Lung (tissue), 12 donors: Measurements from ENCODE around the gene HNMT. TPM values are rescaled to one million over a fixed set of nuclear protein-coding genes. Genes with fewer than 3 reads are reported as not detected.

ENCODE experiments used
- ATAC-seq: fragments of 200-7000 bp; cut with Tn5 transposase; one replicate; pipeline ENCODE4 v1.9.1; 2020; ENCODE audit warnings: moderate number of reproducible peaks; ENCODE audit not compliant: insufficient read depth, low FRiP score
- DNase-seq, 3 donors: peaks; one replicate each; pipeline ENCODE4 v3.0.0-alpha.2; 2013 to 2017
- H3K27ac ChIP-seq, 2 donors: one replicate each; pipeline ENCODE4 v1.5.1; 2013; ENCODE audit warnings: mild to moderate bottlenecking in 2 of 2, moderate library complexity in 2 of 2, control low read depth in 1 of 2, inconsistent platforms in 1 of 2, low read depth in 1 of 2, low read length in 1 of 2
- H3K27me3 ChIP-seq, 3 donors: one replicate each; pipeline ENCODE4 v1.5.1; 2013; ENCODE audit warnings: low read length in 2 of 3; ENCODE audit not compliant: control insufficient read depth in 3 of 3, insufficient read depth in 3 of 3
- H3K36me3 ChIP-seq, 4 donors: one replicate each; pipeline ENCODE4 v1.5.1; 2013; ENCODE audit warnings: low read length in 4 of 4, mild to moderate bottlenecking in 1 of 4, moderate library complexity in 1 of 4; ENCODE audit not compliant: control insufficient read depth in 4 of 4, insufficient read depth in 4 of 4
- H3K4me1 ChIP-seq, 5 donors: one replicate each; pipeline ENCODE4 v1.5.1; 2013; ENCODE audit warnings: low read length in 5 of 5, mild to moderate bottlenecking in 2 of 5, moderate library complexity in 1 of 5; ENCODE audit not compliant: control insufficient read depth in 5 of 5, insufficient read depth in 5 of 5
- H3K4me3 ChIP-seq: one replicate; pipeline ENCODE4 v1.5.1; 2013; ENCODE audit warnings: mild to moderate bottlenecking, control low read depth, moderate library complexity
- H3K9ac ChIP-seq, 2 donors: one replicate each; pipeline ENCODE4 v1.5.1; 2013; ENCODE audit warnings: low read length in 2 of 2, control low read depth in 1 of 2; ENCODE audit not compliant: insufficient read depth in 1 of 2
- H3K9me3 ChIP-seq, 4 donors: one replicate each; pipeline ENCODE4 v1.5.1; 2013; ENCODE audit warnings: low read length in 3 of 4, mild to moderate bottlenecking in 1 of 4, moderate library complexity in 1 of 4; ENCODE audit not compliant: control insufficient read depth in 4 of 4, insufficient read depth in 3 of 4
- WGBS, 2 donors: extraction: QIAGEN DNeasy Blood & Tissue Kit; methylation state at CpG; one replicate each; pipeline ENCODE4 v1.1.7; 2013; 5-methylcytosine and 5-hydroxymethylcytosine counted together
- polyA plus RNA-seq, 2 donors: library from polyadenylated mRNA; stranded (reverse); fragments of 200-250 nt; gene quantifications; one replicate each; pipeline ENCODE4 v1.2.1, GENCODE V29; 2013
- total RNA-seq, 2 donors: library from RNA; depleted of rRNA in 1 of 2; stranded (reverse); fragments of >200 nt in 1 of 2; gene quantifications; one replicate each; pipeline ENCODE4 v1.2.1, GENCODE V29; 2014 to 2021
- TF ChIP-seq, protein P1 (sequence below): IDR thresholded peaks from 2 replicates; pipeline ENCODE4 v1.5.1; 2012; ENCODE audit warnings: mild to moderate bottlenecking; ENCODE audit errors: control extremely low read depth, extremely low read depth
- donor health status: control.
- donor health status: control.
- donor health status: Bipolar disorder and iron deficiency.
- donor health status: healthy.
- donor health status: DM: yes; HTN: yes; CAD: no.

HNMT gene
- total and polyA plus RNA-seq, 4 donors: 45.9 to 135 (median 77.0) TPM

DNA sequence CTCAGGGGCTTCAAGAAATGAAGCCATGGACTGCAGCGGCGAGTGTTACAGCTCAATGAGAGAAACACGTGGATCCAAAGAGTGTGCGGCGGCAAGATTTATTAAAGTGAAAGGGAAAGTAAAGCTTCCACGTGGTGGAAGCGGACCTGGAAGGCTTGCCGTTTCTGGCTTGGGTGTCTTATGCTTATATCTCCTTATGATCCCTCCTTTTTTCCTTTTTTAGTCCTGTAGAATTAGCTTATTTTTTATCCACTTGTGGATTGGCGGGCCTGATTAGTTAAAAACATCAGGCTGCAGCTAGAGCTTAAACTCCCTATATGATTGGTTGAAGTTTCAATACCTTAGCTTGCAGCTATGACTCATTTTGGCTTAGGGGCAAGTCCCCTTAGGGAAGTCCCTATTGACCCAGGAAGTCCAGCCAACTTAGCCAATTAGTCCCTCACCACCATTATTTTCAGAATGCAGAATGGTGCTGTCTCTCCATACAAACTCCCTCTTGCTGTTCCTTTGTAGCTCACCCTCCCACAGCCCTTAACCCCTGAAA is 11.6 kb upstream of the HNMT start:
- WGBS, 2 donors: 91 to 95% methylated on average over 9 of the region's 9 CpGs
- Histone ChIP-seq H3K4me1 (no peaks in the 10 kb centered on the region), H3K36me3 (no peaks in the 10 kb centered on the region), H3K4me3 (no peak overlapping the region), H3K9ac (no peak overlapping the region), H3K27me3 (no peaks in the 10 kb centered on the region), H3K9me3 (no peaks in the 10 kb centered on the region), H3K27ac (no peak overlapping the region)
- peak in 1 of 3 donors; percentile 13 for DNase-seq
- TF ChIP-seq, protein P1, sequence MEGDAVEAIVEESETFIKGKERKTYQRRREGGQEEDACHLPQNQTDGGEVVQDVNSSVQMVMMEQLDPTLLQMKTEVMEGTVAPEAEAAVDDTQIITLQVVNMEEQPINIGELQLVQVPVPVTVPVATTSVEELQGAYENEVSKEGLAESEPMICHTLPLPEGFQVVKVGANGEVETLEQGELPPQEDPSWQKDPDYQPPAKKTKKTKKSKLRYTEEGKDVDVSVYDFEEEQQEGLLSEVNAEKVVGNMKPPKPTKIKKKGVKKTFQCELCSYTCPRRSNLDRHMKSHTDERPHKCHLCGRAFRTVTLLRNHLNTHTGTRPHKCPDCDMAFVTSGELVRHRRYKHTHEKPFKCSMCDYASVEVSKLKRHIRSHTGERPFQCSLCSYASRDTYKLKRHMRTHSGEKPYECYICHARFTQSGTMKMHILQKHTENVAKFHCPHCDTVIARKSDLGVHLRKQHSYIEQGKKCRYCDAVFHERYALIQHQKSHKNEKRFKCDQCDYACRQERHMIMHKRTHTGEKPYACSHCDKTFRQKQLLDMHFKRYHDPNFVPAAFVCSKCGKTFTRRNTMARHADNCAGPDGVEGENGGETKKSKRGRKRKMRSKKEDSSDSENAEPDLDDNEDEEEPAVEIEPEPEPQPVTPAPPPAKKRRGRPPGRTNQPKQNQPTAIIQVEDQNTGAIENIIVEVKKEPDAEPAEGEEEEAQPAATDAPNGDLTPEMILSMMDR: no peak
- ATAC-seq: no peak

- H3K9ac ChIP-seq: no peak overlapping the region
- DNase-seq (no peak), ATAC-seq (no peak)
- no peaks in the 10 kb centered on the region for H3K4me1 ChIP-seq
- H3K27me3 ChIP-seq: no peaks in the 10 kb centered on the region
- no peaks in the 10 kb centered on the region for H3K36me3 ChIP-seq
- H3K9me3 ChIP-seq: no peaks in the 10 kb centered on the region
- no peak overlapping the region for H3K27ac ChIP-seq
- WGBS, 2 donors: 88 to 92% methylated on average over 2 of the region's 2 CpGs
- TF ChIP-seq, protein P1: no peak
- no peak overlapping the region for H3K4me3 ChIP-seq
Observed at GRCh38 chr2:137955536-137955935, 8.7 kb upstream of the HNMT start.

- DNase-seq (no peak), ATAC-seq (no peak)
- Histone ChIP-seq H3K9ac (no peak overlapping the region), H3K27me3 (no peaks in the 10 kb centered on the region), H3K4me3 (no peak overlapping the region), H3K9me3 (no peaks in the 10 kb centered on the region), H3K27ac (no peak overlapping the region), H3K4me1 (no peaks in the 10 kb centered on the region), H3K36me3 (no peaks in the 10 kb centered on the region)
- WGBS, 2 donors: 55 to 65% methylated on average over 1 of the region's 1 CpG
- TF ChIP-seq, protein P1: no peak
Observed at GRCh38 chr2:137957033-137957432, 7.2 kb upstream of the HNMT start.

GRCh38 chr2:137959166-137959565 is 5.1 kb upstream of the HNMT start:
- H3K4me1 ChIP-seq: peaks cover 0 to 12% (median 5%) of the 10 kb centered on the region in 5 donors
- H3K27ac ChIP-seq: no peak overlapping the region
- ATAC-seq: no peak
- H3K36me3 ChIP-seq: no peaks in the 10 kb centered on the region
- H3K9ac ChIP-seq: no peak overlapping the region
- H3K4me3 ChIP-seq: no peak overlapping the region
- H3K9me3 ChIP-seq: no peaks in the 10 kb centered on the region
- TF ChIP-seq, protein P1: no peak
- no peaks in the 10 kb centered on the region for H3K27me3 ChIP-seq
- DNase-seq: no peak
- WGBS, 2 donors: 34 to 53% methylated on average over 1 of the region's 1 CpG
